HG02938 (cell line): Measurements from ENCODE around the gene NACC2.
"Not testable (repeated sequence)": the region's sequence is repeated elsewhere in the genome, so short reads cannot be mapped to it uniquely, and the experiment has no call there.

ENCODE experiments used
- ATAC-seq: cut with Tn5 transposase; IDR thresholded peaks from one replicate; pipeline ENCODE4 v1.9.1; 2021; ENCODE audit warnings: mild to moderate bottlenecking, moderate library complexity; ENCODE audit not compliant: unreplicated experiment

Gene NACC2

DNA sequence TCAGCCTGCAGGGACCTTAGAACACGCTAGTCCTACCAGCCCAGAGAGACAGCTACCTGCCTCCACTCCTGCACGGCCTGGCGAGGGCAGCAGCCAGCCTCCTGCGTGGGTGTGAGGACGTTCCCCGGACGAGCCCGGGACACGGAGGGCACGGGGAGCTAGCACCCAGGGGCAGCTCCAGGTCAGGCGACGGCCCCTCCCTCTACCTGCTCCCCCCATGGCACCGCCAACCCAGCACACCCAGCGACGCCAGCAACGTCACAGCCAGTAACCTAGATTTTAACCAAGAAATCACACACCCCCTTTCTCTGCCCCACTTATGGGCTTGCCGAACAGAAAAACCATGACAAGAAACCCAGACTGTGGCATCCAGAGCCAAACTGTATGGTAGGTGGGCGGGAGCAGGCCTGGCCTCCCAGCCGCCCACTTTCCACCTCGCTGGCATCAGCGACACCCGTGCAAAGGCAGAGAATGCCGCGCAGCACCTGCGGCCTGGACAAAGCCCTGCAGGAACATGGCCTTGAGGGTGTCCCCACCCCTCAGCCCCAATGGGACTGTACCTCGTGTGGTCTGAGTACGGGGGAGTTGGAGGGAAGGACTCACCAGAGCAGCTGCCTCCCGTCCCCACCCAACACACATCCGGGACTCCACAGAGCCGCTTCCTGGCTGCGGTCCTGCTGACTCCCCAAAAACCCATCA, 47.9 kb downstream of the NACC2 start:
- no peak for ATAC-seq

DNA sequence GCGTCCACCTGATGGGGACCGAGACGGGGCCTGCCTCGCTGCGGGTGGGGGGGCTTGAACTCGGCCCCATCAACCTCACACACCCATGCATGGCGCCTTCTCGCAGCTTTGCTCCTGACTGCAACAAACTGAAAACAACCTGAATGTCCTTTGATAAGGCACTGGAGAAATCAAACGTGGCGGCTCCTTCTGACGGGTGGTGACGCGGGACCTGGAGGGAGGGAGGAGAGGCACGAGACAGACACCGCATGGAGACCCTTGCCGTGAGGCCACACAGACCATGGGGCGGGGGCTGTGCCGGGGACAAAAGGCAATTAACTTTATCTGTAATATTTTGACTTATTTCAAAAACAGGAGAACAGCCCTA, 48.6 kb downstream of the NACC2 start:
- no peak for ATAC-seq

GRCh38 chr9:136045595-136046553, 49.2 kb downstream of the NACC2 start:
- ATAC-seq, result no peak

DNA sequence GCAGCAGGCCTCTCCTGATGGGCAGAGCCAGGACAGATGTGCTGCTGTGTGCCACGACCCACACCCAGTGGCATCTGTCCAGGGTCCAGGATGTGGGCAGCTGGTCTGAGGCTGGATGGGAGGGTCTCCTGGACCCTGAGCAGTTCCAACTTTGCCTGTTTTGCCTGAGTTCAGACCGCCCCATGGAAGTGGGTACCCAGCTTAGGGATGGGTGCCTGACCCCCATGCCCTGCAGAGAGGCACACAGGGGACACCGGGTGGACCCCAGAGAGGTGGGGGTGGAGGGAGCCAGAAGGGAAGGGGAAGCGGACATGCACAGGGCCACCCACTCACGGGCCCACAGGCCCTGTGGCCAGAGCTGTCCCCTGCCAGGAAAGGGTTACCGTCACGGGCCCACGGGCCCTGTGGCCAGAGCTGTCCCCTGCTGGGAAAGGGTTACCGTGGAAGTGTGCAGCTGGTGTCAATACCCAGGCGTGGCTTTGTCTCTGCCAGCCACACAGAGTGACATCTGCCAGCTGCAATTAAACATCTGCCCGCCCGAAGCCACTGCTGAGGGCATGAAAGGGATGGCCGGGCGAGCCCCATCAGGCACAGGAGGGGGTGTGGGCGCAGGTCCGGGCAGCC, 50.0 kb downstream of the NACC2 start:
- no peak for ATAC-seq

- ATAC-seq, result no peak
Observed at GRCh38 chr9:136044207-136044970, 50.7 kb downstream of the NACC2 start.

DNA sequence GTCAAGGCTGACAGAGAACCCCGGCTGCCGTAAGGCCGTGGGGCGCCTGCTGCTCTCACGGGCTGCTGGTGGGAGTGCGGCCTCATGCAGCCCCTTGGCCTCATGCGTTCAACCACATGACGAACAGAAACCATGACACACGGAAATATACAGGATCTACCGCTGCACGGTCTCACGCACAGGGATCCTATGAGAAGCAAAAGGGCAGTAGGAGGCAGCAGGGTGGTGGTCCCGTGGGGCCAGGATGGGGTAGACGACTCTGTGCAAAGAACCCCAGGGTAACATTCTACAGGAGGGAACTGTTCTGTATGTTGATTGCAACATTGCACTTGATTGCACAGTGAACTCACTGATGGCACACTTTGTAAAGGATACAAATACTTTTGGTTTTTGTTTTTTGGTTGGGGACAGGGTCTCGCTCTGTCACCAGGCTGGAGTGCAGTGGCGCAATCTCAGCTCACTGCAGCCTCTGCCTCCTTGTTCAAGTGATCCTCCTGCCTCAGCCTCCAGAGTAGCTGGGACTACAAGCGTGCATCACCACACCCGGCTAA, 51.6 kb downstream of the NACC2 start:
- no peak for ATAC-seq

DNA sequence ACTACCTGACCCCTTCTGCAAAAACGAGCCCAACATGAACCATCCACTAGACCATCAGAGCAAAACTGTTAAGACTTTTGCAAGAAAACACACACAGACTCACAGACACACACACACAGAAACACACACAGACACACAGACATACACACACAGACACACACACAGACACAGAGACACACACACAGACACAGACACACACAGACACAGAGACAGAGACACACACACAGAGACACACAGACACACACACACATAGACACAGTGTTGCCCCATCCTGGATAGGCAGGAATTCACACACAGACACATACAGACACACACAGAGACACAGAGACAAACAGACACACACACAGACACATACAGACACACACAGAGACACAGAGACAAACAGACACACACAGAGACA, 52.5 kb downstream of the NACC2 start:
- ATAC-seq, result no peak

- ATAC-seq, result not testable (repeated sequence)
Observed at GRCh38 chr9:136040848-136041247, 54.2 kb downstream of the NACC2 start.

DNA sequence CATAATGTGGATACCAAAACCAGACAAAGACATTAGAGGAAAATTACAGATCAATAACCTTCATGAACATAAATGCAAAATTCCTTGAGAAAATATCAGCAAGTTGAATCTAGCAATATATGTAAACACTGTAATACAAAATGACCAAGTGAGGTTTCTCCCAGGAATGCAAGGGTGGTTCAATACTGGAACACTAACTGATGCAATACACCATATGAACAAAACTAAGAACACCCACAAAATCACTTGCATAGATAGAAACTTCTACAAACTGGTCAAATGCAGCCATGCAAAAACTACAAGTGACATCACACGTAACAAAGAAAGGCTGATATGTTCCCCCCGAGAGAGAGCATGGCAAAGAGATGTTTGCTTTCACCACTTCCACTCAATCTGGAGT, 55.6 kb downstream of the NACC2 start:
- no peak for ATAC-seq

DNA sequence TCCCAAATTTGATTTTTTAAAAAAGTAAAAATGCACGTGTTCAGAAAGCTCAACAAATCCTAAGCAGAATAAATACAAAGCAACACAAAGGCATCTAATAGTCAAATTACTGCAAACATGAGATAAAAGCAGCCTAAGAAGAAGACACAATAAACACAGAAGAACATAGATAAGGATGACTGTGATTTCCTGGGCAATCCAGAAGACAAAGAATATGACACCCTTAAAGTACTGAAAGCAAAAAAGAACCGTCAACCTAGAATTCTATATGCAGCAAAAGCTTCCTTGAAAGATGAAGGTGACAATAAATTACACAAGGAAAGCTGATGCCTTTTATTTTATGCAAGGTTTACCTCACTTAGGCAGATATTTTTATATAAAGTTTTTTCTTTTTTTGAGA, 58.2 kb downstream of the NACC2 start:
- no peak for ATAC-seq

- ATAC-seq, result no peak
Observed at GRCh38 chr9:136036050-136036449, 59.0 kb downstream of the NACC2 start.

- ATAC-seq, result no peak
Observed at GRCh38 chr9:136031741-136032730, 63.1 kb downstream of the NACC2 start.

- ATAC-seq, result no peak
Observed at GRCh38 chr9:136031094-136031493, 64.0 kb downstream of the NACC2 start.

- no peak for ATAC-seq
Observed at GRCh38 chr9:136029556-136029955, 65.5 kb downstream of the NACC2 start.

GRCh38 chr9:136028760-136029470, 66.2 kb downstream of the NACC2 start:
- ATAC-seq, result no peak

- not testable (repeated sequence) for ATAC-seq
Observed at GRCh38 chr9:136026943-136027289, 68.2 kb downstream of the NACC2 start.

DNA sequence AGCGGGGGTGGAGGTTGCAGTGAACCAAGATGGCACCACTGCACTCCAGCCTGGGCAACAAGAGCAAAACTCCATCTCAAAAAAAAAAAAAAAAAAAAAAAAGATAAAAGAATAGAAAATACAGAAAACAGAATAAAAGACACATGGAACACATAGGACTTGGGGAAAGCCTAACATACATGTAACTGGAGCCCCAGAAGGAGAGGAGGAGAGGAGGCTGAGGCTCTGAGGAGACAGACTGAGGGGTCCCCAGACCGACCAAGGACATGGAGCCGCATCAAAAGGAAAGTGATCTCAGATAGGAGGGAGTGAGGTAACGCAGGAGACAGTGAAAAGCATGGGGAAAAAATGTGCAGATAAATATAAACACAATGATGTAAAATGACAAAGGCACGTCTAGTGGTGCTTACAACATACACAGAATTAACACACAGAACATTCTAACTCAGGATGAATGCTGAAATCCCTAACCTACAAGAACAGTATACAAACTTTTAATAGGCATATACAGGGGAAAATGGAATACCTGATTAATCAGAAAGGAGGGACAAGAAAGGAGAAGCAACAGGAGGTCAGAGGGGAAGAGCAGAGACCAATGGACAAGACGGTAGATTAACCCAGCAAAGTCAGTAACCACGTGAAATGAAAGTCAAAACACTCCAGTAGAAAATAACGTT, 68.7 kb downstream of the NACC2 start:
- no peak for ATAC-seq

GRCh38 chr9:136025481-136025880, 69.6 kb downstream of the NACC2 start:
- ATAC-seq, result no peak
